ENCODE results near the gene CEP72.

The CEP72 gene

GRCh38 chr5:622946-623522, 10.9 kb downstream of the CEP72 start:
- Histone ChIP-seq H3K36me3 (ENCODE audit: insufficient read depth, low read length) (peaks cover 79% of the 10 kb centered on the region), H3K9me2 (ENCODE audit: low read depth, low read length) (no peaks in the 10 kb centered on the region), H3K27me3 (ENCODE audit: insufficient read depth, low read length) (no peaks in the 10 kb centered on the region), H3K4me2 (ENCODE audit: low read length) (no peak overlapping the region), H3K4me1 (ENCODE audit: insufficient read depth, low read length, severe bottlenecking) (no peaks in the 10 kb centered on the region), H3K79me2 (ENCODE audit: insufficient read depth, low read length) (no peaks in the 10 kb centered on the region), H3K4me3 (ENCODE audit: low read depth, low read length, poor library complexity, severe bottlenecking) (no peak overlapping the region), H4K20me1 (ENCODE audit: insufficient read depth, low read length) (no peaks in the 10 kb centered on the region), H2AFZ (ENCODE audit: low read length) (no peak overlapping the region), H3K27ac (ENCODE audit: low read depth, low read length, poor library complexity, severe bottlenecking) (no peak overlapping the region), H3K9ac (ENCODE audit: low read length) (no peak overlapping the region), H3F3A (ENCODE audit: insufficient read depth, low read length) (no peaks in the 10 kb centered on the region), H3K9me3 (ENCODE audit: low read length) (no peaks in the 10 kb centered on the region)
- TF ChIP-seq CTCF (IDR thresholded peaks at IDR 0.05; ENCODE audit: low read length) = no peak
- TF ChIP-seq EZH2 (IDR thresholded peaks at IDR 0.05; ENCODE audit: borderline replicate concordance, low read length) = no peak

- Histone ChIP-seq H3F3A (ENCODE audit: insufficient read depth, low read length) (no peaks in the 10 kb centered on the region), H3K27me3 (ENCODE audit: insufficient read depth, low read length) (no peaks in the 10 kb centered on the region), H3K4me2 (ENCODE audit: low read length) (no peak overlapping the region), H3K79me2 (ENCODE audit: insufficient read depth, low read length) (no peaks in the 10 kb centered on the region), H3K9ac (ENCODE audit: low read length) (no peak overlapping the region), H3K36me3 (ENCODE audit: insufficient read depth, low read length) (peaks cover 76% of the 10 kb centered on the region), H3K27ac (ENCODE audit: low read depth, low read length, poor library complexity, severe bottlenecking) (no peak overlapping the region), H2AFZ (ENCODE audit: low read length) (no peak overlapping the region), H3K4me1 (ENCODE audit: insufficient read depth, low read length, severe bottlenecking) (no peaks in the 10 kb centered on the region), H3K4me3 (ENCODE audit: low read depth, low read length, poor library complexity, severe bottlenecking) (no peak overlapping the region), H3K9me2 (ENCODE audit: low read depth, low read length) (no peaks in the 10 kb centered on the region), H4K20me1 (ENCODE audit: insufficient read depth, low read length) (no peaks in the 10 kb centered on the region), H3K9me3 (ENCODE audit: low read length) (no peaks in the 10 kb centered on the region)
- TF ChIP-seq EZH2 (IDR thresholded peaks at IDR 0.05; ENCODE audit: borderline replicate concordance, low read length) = no peak
These were observed 11.4 kb downstream of the CEP72 start for GRCh38 chr5:623531-623930.

- H3K9me2 ChIP-seq (ENCODE audit: low read depth, low read length) = no peaks in the 10 kb centered on the region
- no peaks in the 10 kb centered on the region for H3K79me2 ChIP-seq (ENCODE audit: insufficient read depth, low read length)
- H3K27ac ChIP-seq (ENCODE audit: low read depth, low read length, poor library complexity, severe bottlenecking) = no peak overlapping the region
- H3K36me3 ChIP-seq (ENCODE audit: insufficient read depth, low read length) = peaks cover 72% of the 10 kb centered on the region
- H3K4me2 ChIP-seq (ENCODE audit: low read length) = no peak overlapping the region
- H3K4me1 ChIP-seq (ENCODE audit: insufficient read depth, low read length, severe bottlenecking) = no peaks in the 10 kb centered on the region
- no peak overlapping the region for H3K4me3 ChIP-seq (ENCODE audit: low read depth, low read length, poor library complexity, severe bottlenecking)
- H3K9me3 ChIP-seq (ENCODE audit: low read length) = no peaks in the 10 kb centered on the region
- H4K20me1 ChIP-seq (ENCODE audit: insufficient read depth, low read length) = no peaks in the 10 kb centered on the region
- H3K9ac ChIP-seq (ENCODE audit: low read length) = no peak overlapping the region
- H3K27me3 ChIP-seq (ENCODE audit: insufficient read depth, low read length) = no peaks in the 10 kb centered on the region
- TF ChIP-seq EZH2 (IDR thresholded peaks at IDR 0.05; ENCODE audit: borderline replicate concordance, low read length) (no peak), CTCF (IDR thresholded peaks at IDR 0.05; ENCODE audit: low read length) (no peak)
- no peaks in the 10 kb centered on the region for H3F3A ChIP-seq (ENCODE audit: insufficient read depth, low read length)
- no peak overlapping the region for H2AFZ ChIP-seq (ENCODE audit: low read length)
These were observed 12.2 kb downstream of the CEP72 start for GRCh38 chr5:624118-624950.

- H3K36me3 ChIP-seq (ENCODE audit: insufficient read depth, low read length) = peaks cover 67% of the 10 kb centered on the region
- no peaks in the 10 kb centered on the region for H3K4me1 ChIP-seq (ENCODE audit: insufficient read depth, low read length, severe bottlenecking)
- H3K4me2 ChIP-seq (ENCODE audit: low read length) = no peak overlapping the region
- TF ChIP-seq EZH2 (IDR thresholded peaks at IDR 0.05; ENCODE audit: borderline replicate concordance, low read length) = no peak
- TF ChIP-seq CTCF (IDR thresholded peaks at IDR 0.05; ENCODE audit: low read length) = no peak
- H3K27ac ChIP-seq (ENCODE audit: low read depth, low read length, poor library complexity, severe bottlenecking) = no peak overlapping the region
- no peak overlapping the region for H3K9ac ChIP-seq (ENCODE audit: low read length)
- H3K9me3 ChIP-seq (ENCODE audit: low read length) = no peaks in the 10 kb centered on the region
- no peaks in the 10 kb centered on the region for H3K79me2 ChIP-seq (ENCODE audit: insufficient read depth, low read length)
- no peak overlapping the region for H3K4me3 ChIP-seq (ENCODE audit: low read depth, low read length, poor library complexity, severe bottlenecking)
- no peaks in the 10 kb centered on the region for H3K27me3 ChIP-seq (ENCODE audit: insufficient read depth, low read length)
- no peak overlapping the region for H2AFZ ChIP-seq (ENCODE audit: low read length)
- no peaks in the 10 kb centered on the region for H3F3A ChIP-seq (ENCODE audit: insufficient read depth, low read length)
- H4K20me1 ChIP-seq (ENCODE audit: insufficient read depth, low read length) = no peaks in the 10 kb centered on the region
- H3K9me2 ChIP-seq (ENCODE audit: low read depth, low read length) = no peaks in the 10 kb centered on the region
These were observed 12.8 kb downstream of the CEP72 start for GRCh38 chr5:624951-625230.
